Stimulated activated CD8-positive, alpha-beta memory T cell treated with anti-CD3 and anti-CD28 coated beads, Interleukin-15, amount 100 ng/mL, for 48 hours (primary cell): Measurements from ENCODE around the gene ZRSR2.

Source experiments
- DNase-seq, 2 donors: peaks; one replicate each; pipeline ENCODE4 v3.0.0-alpha.2; 2020; ENCODE audit warnings: low read depth in 2 of 2

ZRSR2 gene

DNA sequence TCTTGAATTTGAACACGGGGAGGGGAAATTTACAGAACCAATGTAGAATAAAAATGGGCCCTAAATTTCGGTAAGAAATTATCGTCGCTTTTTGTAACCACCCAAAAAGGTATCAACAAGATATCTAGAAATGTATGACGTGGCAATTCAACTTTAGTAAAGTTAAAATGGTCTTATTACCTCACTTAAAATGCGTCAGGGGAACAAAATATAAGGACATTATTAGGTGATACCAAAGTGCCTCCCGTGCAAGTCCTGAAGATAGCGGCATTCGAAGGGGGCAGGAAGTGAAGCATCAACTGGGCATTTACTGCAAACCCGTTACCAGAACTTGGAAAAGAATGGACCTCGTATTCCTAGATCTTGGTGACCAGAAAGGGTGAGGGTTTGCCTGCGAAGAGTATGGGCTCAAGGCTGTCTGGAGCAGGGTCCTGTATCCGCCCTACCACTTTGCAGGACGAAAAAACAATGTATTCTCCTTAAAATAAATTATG lies 63.3 kb downstream of the ZRSR2 start:
- no peak for DNase-seq

DNA sequence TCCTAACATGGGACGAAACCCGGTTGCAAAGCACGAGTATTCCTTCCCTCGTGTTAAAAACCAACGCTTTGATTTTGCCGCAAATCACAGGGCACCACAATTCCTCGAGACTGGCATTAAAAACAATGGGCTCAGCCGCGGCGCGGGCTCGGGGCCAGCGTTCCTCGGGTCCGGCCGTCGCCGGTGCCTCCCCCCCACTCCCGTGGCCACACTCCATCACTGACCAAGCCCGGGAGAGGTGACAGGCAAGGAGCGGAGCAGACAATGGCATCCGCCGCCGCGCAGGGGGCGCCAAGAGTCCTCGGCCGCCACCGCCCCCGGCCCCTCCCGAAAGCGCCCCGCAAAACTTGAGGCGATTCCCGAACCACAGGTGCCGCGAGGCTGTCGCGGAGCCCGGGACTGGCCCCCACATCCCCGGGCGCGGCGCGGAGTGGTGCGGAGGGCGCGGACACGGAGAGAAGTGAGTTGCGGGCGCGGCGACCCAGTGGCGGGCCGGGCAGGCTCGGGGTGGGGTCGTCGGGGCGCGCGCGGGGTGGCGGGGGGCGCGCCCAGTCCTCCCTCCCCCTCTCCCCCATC lies 63.9 kb downstream of the ZRSR2 start:
- DNase-seq, result peak; percentile 13 to 25

DNA sequence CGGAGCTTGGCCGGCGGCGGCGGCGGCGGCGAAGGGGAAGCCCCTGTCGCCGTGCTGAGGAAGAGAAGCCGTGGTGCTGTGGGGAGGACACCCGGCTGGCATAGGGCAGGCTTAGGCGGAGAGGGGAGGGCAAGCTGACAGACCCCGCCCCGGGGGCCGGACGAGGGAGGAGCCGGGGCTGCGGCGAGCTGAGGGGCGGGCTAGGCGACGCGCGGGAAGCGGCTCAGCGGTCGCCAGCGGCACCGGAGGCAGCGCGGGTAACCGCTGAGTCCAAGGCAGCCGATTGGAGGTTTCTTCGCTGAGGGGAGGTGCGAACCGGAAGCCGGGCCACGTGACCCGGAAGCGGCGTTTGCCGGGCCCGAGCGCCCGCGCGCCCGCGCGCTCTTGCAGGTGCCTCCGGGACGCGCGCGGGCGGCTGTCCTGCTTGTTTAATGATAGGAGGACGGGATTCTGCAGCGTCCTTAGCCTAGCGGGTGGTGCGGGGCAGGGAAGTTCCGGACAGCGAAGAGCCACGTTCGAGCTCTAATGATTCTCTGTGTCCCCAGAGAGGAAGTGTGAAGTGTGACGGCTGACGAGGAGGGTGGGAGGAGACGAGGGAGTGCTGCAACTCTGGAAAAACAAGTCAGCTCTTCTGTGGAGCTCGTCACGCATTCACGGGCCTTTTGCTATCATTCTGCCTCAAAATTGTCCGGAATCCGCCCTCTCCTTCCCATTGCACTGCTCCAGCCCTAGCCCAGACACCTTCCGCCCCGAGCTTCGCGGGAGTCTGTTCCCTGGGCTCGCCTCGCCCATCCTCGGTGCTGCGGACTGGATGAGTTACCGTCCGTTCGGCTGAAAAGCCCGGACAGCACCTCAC lies 64.7 kb downstream of the ZRSR2 start, which contains the start of gene AP1S2:
TSS of gene AP1S2 (minus strand) at position 102 of the 856 bp plus-strand sequence. CDS start 2,289 bp downstream, outside the sequence.
- DNase-seq, result peak; percentile 86 to 96

DNA sequence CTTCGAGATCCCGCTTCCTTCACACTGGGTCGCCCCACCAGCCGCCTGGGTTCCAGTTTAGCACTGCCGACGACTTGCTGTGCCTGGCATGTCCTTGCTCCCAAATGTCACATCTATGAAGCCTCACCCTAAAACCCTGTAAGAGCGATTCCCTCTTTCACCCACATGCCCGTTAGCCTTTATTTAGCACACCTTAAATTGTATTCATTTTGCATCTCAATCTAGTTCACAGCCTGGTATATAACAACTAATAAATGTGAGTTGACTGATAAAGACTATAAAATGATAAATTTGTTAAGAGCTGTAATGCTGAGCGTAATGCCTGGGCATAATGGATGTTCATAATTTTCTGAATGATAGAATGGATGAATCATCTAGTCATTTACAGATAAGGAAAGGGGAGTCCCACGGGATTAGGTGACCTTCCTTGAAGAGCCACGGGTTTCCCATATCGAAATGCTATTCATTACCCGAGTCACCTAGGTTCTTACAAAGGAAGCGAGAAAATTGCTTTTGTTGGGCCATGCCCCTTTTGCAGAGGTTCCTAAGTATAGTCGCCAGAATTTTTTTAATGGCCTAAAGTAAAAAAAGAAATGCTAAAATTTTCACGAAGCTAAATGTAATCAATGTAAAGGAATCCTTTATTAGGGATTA lies 65.4 kb downstream of the ZRSR2 start:
- no peak for DNase-seq

DNA sequence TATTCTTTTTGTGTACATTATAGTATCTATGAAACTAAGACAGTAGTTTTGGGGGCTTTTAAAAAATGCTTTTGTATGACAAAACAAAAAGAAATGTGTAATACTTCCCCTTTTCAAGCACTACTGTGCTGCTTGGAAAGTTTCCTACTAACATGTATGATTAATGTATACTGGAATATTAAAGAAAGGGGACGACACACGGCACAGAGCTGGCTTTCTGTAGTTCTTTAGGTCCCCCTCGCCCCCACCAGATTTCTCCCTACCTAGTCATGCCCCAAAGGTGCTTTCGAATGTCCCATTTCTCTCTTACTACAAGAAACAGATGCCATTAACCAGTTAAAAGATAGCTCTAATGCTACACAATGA lies 65.9 kb downstream of the ZRSR2 start:
- no peak for DNase-seq

DNA sequence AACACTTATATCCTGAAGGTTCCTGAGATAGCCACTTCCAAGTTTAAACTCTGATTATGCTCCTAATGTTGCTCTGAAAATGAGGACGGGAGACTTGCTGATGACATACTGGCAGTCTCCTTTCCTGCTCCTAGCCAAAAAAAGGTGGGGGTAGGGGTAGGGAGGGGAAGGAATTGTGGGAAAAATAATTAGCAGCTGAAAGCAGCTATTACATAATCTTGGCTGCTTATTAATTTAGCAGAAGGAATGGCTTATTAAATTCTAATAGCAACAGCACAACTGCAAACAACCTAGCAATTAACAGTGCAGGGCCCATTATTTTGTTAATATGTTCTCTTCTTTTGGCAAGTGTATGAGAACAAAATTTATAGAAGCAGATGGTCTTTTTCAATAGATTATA lies 66.4 kb downstream of the ZRSR2 start:
- no peak for DNase-seq

DNA sequence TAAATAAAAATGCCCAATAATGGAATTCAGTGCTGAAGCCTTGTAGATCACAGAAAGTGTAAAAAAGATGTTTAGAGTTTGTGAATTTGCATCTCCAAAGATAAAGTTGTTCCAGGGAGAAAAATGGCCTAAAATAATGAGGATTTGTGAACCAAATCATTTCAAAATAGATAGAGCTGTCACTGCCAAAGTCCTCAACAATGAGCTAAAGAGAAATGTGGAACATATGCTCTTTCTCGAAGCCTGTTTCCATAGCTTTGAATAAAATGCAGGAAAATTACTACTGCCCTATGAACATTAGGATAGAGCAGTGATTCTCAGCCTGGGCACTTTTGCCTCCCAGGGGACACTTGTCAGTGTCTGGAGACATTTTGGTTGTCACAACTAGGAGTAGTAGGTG lies 67.8 kb downstream of the ZRSR2 start:
- DNase-seq, result no peak

DNA sequence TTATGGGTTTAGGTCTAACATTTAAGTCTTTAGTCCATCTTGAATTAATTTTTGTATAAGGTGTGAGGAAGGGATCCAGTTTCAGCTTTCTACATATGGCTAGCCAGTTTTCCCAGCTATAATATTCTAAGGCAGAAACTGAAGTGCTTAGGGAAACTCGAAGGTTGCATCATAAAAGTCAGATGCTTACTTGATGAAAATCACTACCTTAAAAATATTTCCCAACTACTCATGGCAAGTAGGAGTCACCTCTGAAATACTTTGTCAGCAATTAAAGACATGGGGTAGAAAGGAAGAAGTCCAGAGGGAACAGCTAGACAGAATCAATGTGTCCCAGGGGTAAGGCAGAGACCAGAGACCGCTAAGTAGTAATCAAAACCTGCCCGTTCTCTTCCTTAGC lies 70.6 kb downstream of the ZRSR2 start:
- no peak for DNase-seq

DNA sequence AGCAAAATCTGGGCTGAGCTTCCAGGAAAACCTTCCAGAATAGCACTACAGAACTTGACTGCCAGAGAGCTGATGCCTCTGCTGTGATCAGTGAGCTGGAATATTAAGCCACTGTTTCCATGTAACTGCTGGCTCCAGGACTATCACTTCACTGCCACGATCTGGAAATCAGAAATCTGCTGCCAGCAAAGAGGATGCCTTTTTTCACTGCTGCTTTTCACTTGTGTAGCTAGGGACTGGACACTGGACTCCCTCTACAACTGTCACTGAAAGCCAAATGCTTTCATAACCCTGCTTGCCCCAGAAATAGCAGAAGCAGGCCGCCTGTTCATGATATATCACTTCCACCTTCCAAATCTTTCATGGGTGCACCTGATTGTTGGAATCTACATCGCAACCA lies 73.7 kb downstream of the ZRSR2 start:
- no peak for DNase-seq

DNA sequence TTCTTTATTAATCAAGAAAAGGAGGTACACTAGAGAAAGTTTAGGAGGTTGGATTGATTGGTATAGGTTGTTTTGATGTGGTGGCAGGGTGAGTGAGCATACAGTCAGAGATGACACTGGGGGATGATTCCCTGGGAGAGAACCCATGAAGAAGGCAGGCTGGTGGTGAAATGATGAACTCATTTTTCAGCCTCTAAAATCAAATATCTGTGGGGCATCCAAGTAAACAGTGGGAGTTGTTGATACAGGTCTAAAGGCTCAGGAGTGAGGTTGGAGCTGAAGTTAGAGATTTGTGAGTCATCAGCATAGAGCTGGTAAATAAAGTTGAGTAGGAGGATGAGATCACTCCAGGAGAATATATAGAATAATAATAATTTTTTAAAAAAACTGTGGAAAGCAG lies 74.3 kb downstream of the ZRSR2 start:
- DNase-seq, result no peak

DNA sequence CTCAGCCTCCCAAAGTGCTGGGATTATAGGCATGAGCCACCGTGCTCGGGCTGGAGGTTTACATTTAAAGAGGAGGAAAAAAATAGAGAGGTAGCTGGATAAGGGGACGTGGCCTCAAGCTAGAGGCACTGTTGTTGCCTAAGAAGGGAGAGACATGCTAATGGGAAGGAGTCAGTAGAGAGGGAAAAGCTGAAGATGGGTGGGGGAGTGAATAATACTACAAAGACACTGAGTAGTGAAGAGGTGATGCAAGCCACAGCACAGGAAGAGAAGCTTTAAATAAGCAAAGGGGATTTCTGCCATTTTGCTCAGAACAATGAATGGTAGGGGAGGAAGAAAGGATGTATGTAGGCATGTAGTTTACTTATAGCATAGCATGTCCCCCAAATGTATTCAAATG lies 75.9 kb downstream of the ZRSR2 start:
- no peak for DNase-seq

DNA sequence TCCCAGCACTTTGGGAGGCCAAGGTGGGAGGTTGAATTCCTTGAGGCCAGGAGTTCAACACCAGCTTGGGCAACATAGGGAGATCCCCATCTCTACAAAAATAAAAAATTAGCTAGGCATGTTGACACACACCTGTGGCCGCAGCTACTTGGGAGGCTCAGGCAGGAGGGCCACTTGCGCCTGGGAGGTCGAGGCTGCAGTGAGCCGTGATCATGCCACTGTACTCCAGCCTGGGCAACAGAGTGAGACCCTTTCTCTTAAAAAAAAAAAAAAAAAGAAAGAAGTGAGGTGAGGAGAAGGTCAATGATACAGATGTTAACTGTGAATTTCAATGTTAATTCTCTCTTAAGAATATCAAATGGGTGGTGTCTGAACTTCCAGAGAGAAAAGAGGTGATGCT lies 79.4 kb downstream of the ZRSR2 start:
- DNase-seq, result no peak

DNA sequence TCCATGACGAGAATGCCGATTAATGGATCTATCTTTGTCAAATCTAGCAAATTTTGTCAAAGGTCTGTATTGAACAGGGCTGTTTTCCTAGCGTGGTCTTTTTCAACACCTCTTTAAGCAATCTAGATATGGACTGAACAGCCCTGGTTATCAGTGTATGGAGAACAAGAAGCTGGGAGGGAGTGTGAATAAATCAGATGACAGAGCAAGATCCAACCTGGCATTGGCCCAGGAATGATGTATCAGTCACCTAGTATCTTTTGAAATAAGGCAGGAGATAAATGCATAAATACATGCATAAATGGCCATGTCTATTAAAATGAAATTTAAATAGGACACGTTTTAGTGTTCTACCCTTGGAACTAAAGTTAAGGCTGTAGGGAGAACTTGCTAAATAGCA lies 80.0 kb downstream of the ZRSR2 start:
- DNase-seq, result no peak
